Measurements from ENCODE around the gene MRPL23.

GRCh38 chr11:1930462-1930830 lies 16.7 kb upstream of the MRPL23 start:
- TF ChIP-seq, protein P1, sequence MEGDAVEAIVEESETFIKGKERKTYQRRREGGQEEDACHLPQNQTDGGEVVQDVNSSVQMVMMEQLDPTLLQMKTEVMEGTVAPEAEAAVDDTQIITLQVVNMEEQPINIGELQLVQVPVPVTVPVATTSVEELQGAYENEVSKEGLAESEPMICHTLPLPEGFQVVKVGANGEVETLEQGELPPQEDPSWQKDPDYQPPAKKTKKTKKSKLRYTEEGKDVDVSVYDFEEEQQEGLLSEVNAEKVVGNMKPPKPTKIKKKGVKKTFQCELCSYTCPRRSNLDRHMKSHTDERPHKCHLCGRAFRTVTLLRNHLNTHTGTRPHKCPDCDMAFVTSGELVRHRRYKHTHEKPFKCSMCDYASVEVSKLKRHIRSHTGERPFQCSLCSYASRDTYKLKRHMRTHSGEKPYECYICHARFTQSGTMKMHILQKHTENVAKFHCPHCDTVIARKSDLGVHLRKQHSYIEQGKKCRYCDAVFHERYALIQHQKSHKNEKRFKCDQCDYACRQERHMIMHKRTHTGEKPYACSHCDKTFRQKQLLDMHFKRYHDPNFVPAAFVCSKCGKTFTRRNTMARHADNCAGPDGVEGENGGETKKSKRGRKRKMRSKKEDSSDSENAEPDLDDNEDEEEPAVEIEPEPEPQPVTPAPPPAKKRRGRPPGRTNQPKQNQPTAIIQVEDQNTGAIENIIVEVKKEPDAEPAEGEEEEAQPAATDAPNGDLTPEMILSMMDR (optimal IDR thresholded peaks at IDR 0.05 in 1 of 3, IDR thresholded peaks at IDR 0.05 in 1 of 3, conservative IDR thresholded peaks at IDR 0.05 in 1 of 3; ENCODE audit: extremely low read depth in 1 of 3, insufficient read depth in 2 of 3, low read length in 3 of 3), result no peak
- TF ChIP-seq EZH2 (IDR thresholded peaks at IDR 0.05; ENCODE audit: low read length), result no peak

Data from keratinocyte (primary cell).